ENCODE measurements around the gene PGC. TPM values are rescaled to one million over a fixed set of nuclear protein-coding genes. Genes with fewer than 3 reads are reported as not detected.

The PGC gene
- total RNA-seq, 2 experiments from 2014 or later = not detected

DNA sequence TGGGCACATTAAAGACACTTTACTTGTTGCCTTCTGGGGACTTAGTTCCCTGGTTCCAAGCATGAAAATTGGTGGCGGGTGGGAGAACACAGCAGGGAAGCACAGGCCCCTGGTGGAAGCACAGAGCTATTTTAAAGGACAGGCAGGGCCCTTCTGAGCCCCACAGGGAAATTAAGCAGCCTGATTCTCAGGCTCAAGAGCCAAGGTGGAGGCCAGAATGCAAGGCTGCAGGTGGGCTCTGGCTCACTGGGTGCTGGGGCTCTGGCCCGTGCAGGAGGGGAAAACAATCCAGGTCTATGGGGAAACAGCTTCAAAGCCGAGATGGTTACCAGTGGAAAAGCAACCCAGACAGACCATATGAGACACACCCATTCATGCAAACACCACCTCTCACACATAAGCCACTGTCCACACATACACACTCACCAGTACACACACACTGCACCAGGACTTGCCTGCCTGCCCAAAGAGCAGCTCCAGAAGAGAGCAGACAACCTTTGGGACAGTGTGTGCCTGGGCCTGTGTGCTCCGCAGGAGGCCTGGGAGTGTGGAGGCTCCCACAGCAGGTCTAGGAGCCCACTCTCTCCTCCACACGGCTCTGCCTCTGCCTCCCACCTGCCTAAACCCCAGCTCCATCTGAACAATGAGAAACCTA, 42.4 kb downstream of the PGC start:
- no peak overlapping the region for H3K27ac Mint-ChIP-seq
- DNase-seq = no peak
- H3K4me3 Mint-ChIP-seq = no peak overlapping the region
- peaks cover 29% of the 10 kb centered on the region for H3K4me1 Mint-ChIP-seq (ENCODE audit: low read depth)
- CTCF ChIA-PET = interaction anchor here (1.0 to 3.1 kb wide), 7 partner anchors 17 to 220 kb away, joined by 3 to 13 read pairs (median 4); partner anchors contain the start of gene TOMM6
- H3K36me3 Mint-ChIP-seq (ENCODE audit: low read depth) = no peaks in the 10 kb centered on the region
- intact Hi-C loops (cut with micrococcal nuclease) = loop anchor here (10.0 kb wide), 1 partner anchor 340 kb away; no protein-coding TSS in a partner anchor
- no peaks in the 10 kb centered on the region for H3K9me3 Mint-ChIP-seq
- no peaks in the 10 kb centered on the region for H3K27me3 Mint-ChIP-seq (ENCODE audit: low read depth)

DNA sequence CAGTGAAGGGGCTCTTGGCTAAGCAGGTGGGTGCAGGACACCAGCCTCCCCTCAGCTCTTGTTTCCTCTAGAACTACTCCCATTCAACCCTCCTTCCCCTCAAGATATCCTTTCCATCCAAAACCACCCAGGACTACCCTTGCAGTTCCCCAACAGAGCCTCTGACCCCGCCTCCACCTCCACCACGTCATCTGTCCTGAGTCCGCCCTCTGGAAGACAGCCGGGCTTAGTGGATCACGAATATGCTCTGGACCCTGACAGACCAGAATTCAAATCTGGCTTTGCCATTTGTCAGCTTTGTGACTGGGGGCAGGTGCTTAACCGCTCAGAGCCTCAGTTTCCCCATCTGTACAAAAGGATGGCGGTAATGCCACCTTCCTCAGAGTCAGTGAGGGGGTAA, 43.2 kb downstream of the PGC start:
- no peaks in the 10 kb centered on the region for H3K27me3 Mint-ChIP-seq (ENCODE audit: low read depth)
- CTCF ChIA-PET = interaction anchor here (1.0 to 1.8 kb wide), 2 partner anchors 23 to 220 kb away, joined by 3 to 5 read pairs; no protein-coding TSS in a partner anchor

DNA sequence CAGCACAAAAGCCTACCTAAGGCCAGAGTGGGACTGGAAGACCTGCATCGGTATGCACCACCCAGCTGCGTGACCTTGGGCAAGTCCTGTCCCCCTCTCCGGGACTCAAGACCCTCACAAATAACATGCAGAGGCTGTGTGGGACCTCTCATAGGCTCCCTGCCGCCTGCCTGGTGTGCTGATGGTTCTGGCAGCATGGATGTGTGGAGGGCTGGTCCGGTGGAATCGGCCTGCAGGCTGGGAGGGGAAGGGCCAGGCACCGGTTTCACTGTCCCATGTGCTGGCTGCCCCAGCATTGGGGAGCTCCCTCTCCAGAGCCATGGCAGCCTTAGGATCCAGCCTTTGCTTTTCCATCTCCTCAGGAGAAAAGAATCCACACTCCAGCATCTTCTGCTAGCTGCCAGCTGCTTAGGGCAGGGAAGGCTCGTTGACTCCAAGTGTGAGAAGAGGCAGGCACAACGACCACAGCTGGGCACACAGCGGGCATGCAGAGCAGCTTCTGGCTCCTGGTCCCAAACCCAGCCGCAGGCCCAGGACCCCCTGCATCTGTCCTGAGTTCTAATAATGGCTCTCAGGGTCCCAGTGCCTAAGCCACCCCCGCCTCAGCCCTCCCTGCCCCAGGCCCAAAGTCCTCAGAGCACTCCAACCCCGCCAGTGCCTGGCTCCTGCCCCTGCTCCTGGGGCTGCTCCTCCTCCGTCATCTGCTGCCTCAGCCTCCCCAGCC, 44.3 kb downstream of the PGC start:
- intact Hi-C loops (cut with micrococcal nuclease) = loop anchor here (10.0 kb wide), 1 partner anchor 342 kb away; no protein-coding TSS in a partner anchor
- Mint-ChIP-seq H3K27ac (no peak overlapping the region), H3K4me3 (no peak overlapping the region), H3K9me3 (no peaks in the 10 kb centered on the region), H3K27me3 (ENCODE audit: low read depth) (no peaks in the 10 kb centered on the region), H3K4me1 (ENCODE audit: low read depth) (peaks cover 23% of the 10 kb centered on the region), H3K36me3 (ENCODE audit: low read depth) (no peaks in the 10 kb centered on the region)
- no peak for DNase-seq
- CTCF ChIA-PET = interaction anchor here (0.5 kb wide), 1 partner anchor 93 kb away, joined by 3 read pairs; no protein-coding TSS in a partner anchor

More for the DNA sequence above, 43.2 kb downstream of the PGC start:
- intact Hi-C loops (cut with micrococcal nuclease) = loop anchor here (10.0 kb wide), 1 partner anchor 341 kb away; no protein-coding TSS in a partner anchor
- no peak overlapping the region for H3K4me3 Mint-ChIP-seq
- H3K4me1 Mint-ChIP-seq (ENCODE audit: low read depth) = peaks cover 29% of the 10 kb centered on the region
- H3K36me3 Mint-ChIP-seq (ENCODE audit: low read depth) = no peaks in the 10 kb centered on the region
- no peak for DNase-seq
- H3K27ac Mint-ChIP-seq = no peak overlapping the region
- H3K9me3 Mint-ChIP-seq = no peaks in the 10 kb centered on the region

DNA sequence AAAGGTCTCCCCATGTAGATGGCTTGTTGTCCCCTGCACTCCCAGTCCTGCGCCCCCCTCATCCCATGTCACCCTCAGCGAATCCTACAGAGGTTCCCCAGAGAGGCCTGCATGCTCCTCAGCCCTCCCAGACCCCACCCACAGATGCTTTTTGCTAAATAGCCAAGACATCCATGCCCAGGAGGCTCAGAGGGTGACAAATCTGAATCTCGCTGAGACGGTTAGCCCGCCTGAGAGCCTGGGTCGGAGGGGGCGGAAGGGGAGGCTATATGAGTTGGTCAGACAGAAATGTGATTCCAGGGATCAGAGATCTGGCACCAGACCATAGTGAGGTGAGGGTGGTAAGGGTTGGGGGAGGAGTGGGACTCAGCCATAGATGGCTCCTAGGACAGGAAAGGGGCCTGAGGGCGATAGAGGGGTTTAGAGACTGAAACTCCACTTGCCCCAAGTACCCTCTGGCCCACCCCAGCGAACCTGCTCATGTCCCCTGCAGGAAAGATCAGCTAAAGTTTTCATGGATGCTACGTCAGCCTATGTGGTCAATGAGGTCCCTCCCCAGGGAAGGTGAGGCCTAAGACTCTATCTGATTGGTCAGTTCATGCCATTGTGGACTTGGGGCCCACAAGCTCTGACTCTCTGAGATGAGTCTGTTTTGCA, 45.0 kb downstream of the PGC start:
- no peaks in the 10 kb centered on the region for H3K36me3 Mint-ChIP-seq (ENCODE audit: low read depth)
- no peak for DNase-seq
- no peak overlapping the region for H3K27ac Mint-ChIP-seq
- no peaks in the 10 kb centered on the region for H3K9me3 Mint-ChIP-seq
- H3K27me3 Mint-ChIP-seq (ENCODE audit: low read depth) = no peaks in the 10 kb centered on the region
- CTCF ChIA-PET = interaction anchor here (0.5 kb wide), 1 partner anchor 92 kb away, joined by 3 read pairs; no protein-coding TSS in a partner anchor
- H3K4me1 Mint-ChIP-seq (ENCODE audit: low read depth) = peaks cover 16% of the 10 kb centered on the region
- H3K4me3 Mint-ChIP-seq = no peak overlapping the region
- intact Hi-C loops (cut with micrococcal nuclease) = loop anchor here (10.0 kb wide), 1 partner anchor 343 kb away; no protein-coding TSS in a partner anchor

DNA sequence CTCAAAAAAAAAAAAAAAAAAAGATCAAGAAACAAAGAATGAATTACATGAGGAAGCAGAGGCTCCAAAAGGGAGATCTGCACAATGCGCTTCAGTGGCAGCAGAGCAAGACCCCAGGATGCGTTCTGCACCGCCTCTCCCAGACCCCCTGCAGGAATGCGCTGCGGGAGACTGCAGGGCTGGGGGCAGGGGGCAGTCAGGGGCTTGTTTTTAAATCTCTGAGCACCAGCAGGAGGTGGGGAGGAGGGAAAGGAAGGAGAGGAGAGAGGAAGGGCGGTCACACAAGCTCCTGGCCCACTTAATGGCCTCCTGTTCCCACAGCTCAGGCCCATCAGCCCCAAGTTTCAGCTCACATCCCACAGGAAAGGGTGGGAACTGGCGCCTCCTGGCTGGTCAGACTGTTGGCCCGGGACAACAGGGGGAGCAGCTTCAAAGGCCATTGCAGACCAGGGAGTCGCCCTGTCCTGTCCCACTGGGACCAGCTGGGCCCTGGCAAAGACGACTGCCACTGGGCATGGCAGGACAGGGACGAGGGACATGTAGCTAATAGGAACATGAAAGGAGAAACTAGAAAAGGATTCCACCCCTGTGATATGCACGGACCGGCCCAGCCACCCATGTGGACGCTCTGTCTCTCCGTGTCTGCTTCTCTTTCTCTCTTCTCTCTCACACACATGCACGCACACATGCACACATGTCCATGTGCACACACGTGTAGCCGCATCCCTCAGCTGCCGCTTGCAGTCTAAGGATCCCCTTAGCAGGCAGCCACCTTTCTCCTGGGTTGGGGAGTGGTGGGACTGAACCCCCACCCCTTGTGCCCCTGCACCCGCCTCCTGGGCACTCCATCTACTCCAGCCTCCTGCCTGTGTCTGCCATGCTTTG, 46.5 kb downstream of the PGC start:
- H3K9me3 Mint-ChIP-seq = no peaks in the 10 kb centered on the region
- CTCF ChIA-PET = interaction anchor here (1.6 kb wide), 1 partner anchor 17 kb away, joined by 3 read pairs; no protein-coding TSS in a partner anchor
- no peaks in the 10 kb centered on the region for H3K36me3 Mint-ChIP-seq (ENCODE audit: low read depth)

DNA sequence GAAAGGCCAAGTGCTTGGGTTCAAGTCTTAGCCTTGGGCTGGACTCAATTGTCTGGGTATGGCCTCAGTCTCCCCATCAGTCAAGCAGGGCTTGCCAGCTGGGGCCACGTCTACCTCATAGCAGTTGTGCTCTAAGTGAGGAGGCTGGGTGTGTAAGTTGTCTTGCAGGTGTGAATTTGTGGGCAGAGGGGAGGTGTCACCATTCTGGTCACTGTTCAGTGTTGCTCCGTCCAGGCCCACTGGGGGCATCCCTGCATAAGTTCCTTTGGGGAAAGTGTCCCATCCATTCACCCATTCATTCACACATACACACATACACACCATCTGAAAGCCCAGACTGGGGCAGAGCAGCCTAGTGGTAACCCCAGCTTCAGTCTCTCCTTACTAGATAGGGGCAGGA, 48.1 kb downstream of the PGC start:
- Mint-ChIP-seq H3K36me3 (ENCODE audit: low read depth) (no peaks in the 10 kb centered on the region), H3K9me3 (no peaks in the 10 kb centered on the region), H3K4me3 (no peak overlapping the region), H3K4me1 (ENCODE audit: low read depth) (no peaks in the 10 kb centered on the region), H3K27me3 (ENCODE audit: low read depth) (no peaks in the 10 kb centered on the region), H3K27ac (no peak overlapping the region)
- CTCF ChIA-PET = no interaction called here
- intact Hi-C loops (cut with micrococcal nuclease) = no loop called here
- no peak for DNase-seq

More for the DNA sequence above, 46.5 kb downstream of the PGC start:
- no peak overlapping the region for H3K4me3 Mint-ChIP-seq
- H3K4me1 Mint-ChIP-seq (ENCODE audit: low read depth) = peaks cover under 1% of the 10 kb centered on the region
- DNase-seq = no peak
- intact Hi-C loops (cut with micrococcal nuclease) = loop anchor here (10.0 kb wide), 1 partner anchor 344 kb away; no protein-coding TSS in a partner anchor
- H3K27me3 Mint-ChIP-seq (ENCODE audit: low read depth) = no peaks in the 10 kb centered on the region
- no peak overlapping the region for H3K27ac Mint-ChIP-seq

DNA sequence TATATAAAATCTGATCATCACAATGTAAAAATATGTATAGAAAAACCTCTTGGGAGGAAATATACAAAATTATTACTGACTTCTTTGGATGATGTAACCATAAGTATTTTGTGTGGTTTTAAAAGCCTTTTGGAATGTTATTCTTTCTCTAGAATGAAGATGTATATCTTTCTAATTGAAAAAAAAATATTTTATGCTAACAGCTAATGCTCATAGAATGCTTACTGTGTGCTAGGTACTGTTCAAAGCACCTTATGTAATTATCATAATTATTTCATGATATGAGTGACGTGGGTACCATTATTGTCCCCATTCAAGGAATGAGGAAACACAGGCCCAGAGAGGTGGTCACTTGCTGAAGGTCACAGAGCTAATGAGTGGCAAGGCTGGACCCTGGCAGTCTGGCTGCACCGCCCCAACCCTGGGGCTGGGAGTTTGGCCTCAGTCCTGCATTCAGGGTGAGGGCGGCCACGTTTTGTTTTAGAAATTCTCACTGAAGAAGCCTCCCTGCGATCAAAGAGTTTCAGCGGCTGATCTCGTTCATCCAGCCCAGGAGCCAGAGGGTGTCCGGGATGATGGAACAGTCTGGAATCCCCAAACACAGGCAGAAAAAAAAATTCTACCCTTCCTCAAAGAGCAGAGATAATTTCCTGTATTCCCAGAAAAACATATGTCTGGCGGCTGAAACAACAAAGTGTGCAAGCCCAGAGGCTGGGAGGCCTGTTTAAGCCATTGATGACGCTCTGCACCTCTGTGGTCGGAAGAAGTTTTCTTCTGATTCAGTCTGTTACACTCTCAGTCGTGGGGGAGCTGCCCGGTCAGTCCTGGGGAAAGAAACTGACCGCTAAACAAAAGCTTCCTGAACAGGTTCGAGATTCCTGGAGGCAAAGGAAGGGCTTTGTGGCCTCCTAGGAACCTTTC, 49.1 kb downstream of the PGC start:
- DNase-seq = no peak
- Mint-ChIP-seq H3K27me3 (ENCODE audit: low read depth) (no peaks in the 10 kb centered on the region), H3K9me3 (no peaks in the 10 kb centered on the region), H3K4me3 (no peak overlapping the region), H3K36me3 (ENCODE audit: low read depth) (no peaks in the 10 kb centered on the region), H3K27ac (no peak overlapping the region), H3K4me1 (ENCODE audit: low read depth) (no peaks in the 10 kb centered on the region)
- intact Hi-C loops (cut with micrococcal nuclease) = no loop called here
- CTCF ChIA-PET = no interaction called here

DNA sequence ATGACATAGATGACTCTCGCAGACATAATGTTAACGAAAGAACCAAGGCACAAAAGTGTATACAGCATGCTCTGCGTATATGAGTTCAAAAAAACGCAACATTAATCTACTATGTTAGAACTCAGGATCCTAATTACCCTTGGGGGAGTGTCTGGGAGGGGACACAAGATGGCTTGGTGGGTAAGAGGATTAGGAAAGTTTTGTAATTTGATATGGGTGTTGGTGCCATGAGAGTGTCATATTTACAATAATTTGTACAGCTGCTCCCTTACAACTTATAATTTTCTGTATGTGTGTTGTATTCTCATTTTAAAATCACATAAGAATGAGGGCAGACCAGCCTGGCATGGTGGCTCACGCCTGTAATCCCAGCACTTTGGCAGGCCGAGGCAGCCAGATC, 50.4 kb downstream of the PGC start:
- intact Hi-C loops (cut with micrococcal nuclease) = no loop called here
- no peak for DNase-seq
- H3K27me3 Mint-ChIP-seq (ENCODE audit: low read depth) = no peaks in the 10 kb centered on the region
- H3K4me1 Mint-ChIP-seq (ENCODE audit: low read depth) = no peaks in the 10 kb centered on the region
- H3K4me3 Mint-ChIP-seq = no peak overlapping the region
- no peak overlapping the region for H3K27ac Mint-ChIP-seq
- H3K36me3 Mint-ChIP-seq (ENCODE audit: low read depth) = no peaks in the 10 kb centered on the region
- CTCF ChIA-PET = interaction anchor here (2.6 kb wide), 1 partner anchor 11 kb away, joined by 8 read pairs; no protein-coding TSS in a partner anchor
- no peaks in the 10 kb centered on the region for H3K9me3 Mint-ChIP-seq

DNA sequence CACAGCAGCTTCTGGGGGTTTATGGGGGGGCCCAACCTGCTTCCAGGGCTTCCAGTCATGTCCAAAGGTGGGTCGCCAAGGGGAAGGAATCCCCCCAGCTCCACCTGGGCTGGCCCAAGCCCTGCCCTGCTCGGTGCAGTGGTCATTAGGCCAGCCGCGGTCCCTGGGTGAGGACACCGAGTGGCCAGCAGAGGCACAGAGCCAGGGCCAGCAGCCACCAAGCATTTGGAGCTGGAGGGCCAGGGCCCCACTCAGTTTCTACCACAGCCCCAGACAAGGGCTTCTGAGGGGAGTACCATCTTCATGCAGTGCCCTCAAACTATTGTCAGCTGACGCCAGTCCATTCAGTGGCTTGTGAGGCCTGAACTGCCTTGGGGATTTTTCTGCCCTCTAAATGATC, 51.4 kb downstream of the PGC start:
- Mint-ChIP-seq H3K4me3 (no peak overlapping the region), H3K36me3 (ENCODE audit: low read depth) (no peaks in the 10 kb centered on the region), H3K4me1 (ENCODE audit: low read depth) (no peaks in the 10 kb centered on the region), H3K27ac (no peak overlapping the region), H3K9me3 (no peaks in the 10 kb centered on the region), H3K27me3 (ENCODE audit: low read depth) (no peaks in the 10 kb centered on the region)
- intact Hi-C loops (cut with micrococcal nuclease) = no loop called here
- DNase-seq = no peak
- CTCF ChIA-PET = interaction anchor here (0.5 to 4.9 kb wide), 3 partner anchors 11 to 331 kb away, joined by 3 to 22 read pairs (median 8); no protein-coding TSS in a partner anchor

DNA sequence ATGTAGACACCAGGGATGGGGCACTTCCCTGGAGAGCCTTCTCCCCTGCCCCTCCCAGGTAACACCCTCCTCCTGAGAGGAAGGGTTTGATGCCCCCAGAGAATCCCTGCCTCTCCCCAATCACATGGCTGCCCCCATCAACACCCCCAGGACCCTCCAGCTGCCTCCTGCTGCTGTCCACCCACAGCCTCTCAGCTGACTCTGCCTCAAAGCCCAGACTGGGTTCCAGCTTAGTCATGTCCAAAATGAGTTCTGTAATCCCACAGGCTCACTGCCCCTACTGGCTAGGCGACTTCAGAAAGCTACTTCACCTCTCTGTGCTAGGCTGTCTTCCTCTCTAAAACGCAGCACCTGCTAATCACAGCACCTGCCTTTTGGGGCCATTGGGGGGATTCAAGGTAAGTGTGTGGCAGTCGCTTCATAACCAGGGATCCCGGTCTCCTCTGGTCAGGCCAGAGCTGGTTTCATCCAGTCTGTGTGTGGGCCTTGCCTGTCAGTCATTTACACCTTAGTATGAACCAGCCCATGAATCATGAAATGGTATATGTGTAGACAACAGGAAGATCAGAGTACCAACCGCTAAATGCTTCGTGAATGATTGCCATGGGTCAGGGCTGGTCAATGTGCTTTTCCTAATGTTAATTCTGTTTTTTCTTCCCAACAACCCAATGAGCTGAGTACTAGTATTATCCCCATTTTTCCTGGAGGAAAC, 52.2 kb downstream of the PGC start:
- Mint-ChIP-seq H3K27me3 (ENCODE audit: low read depth) (no peaks in the 10 kb centered on the region), H3K27ac (no peak overlapping the region), H3K4me1 (ENCODE audit: low read depth) (no peaks in the 10 kb centered on the region), H3K36me3 (ENCODE audit: low read depth) (no peaks in the 10 kb centered on the region), H3K4me3 (no peak overlapping the region), H3K9me3 (no peaks in the 10 kb centered on the region)
- CTCF ChIA-PET = interaction anchor here (0.5 to 4.9 kb wide), 3 partner anchors 11 to 330 kb away, joined by 3 to 22 read pairs (median 8); no protein-coding TSS in a partner anchor
- intact Hi-C loops (cut with micrococcal nuclease) = no loop called here
- DNase-seq = no peak

Measured in activated naive CD4-positive, alpha-beta T cell treated with anti-CD3 and anti-CD28 coated beads for 36 hours (primary cell).